NK-92 (cell line): ENCODE results near the gene MYRIP.
"Not testable (repeated sequence)": the region's sequence is repeated elsewhere in the genome, so short reads cannot be mapped to it uniquely, and the experiment has no call there.

Experiments used
- DNase-seq: peaks from one replicate; lab custom pipeline; 2025; ENCODE audit not compliant: unreplicated experiment; lab: John Stamatoyannopoulos, UW

The MYRIP gene

GRCh38 chr3:40078590-40078989 is 269.2 kb downstream of the MYRIP start:
- DNase-seq = no peak

GRCh38 chr3:40079203-40079846 is 269.9 kb downstream of the MYRIP start:
- no peak for DNase-seq

- no peak for DNase-seq
These were observed 270.4 kb downstream of the MYRIP start for GRCh38 chr3:40079847-40080240.

- no peak for DNase-seq
These were observed 273.7 kb downstream of the MYRIP start for GRCh38 chr3:40083066-40083465.

- DNase-seq = not testable (repeated sequence)
These were observed 275.0 kb downstream of the MYRIP start for GRCh38 chr3:40084424-40084823.

GRCh38 chr3:40086890-40087883 is 277.8 kb downstream of the MYRIP start:
- DNase-seq = no peak

- DNase-seq = no peak
These were observed 279.2 kb downstream of the MYRIP start for GRCh38 chr3:40088527-40089170.

- DNase-seq = no peak
These were observed 287.3 kb downstream of the MYRIP start for GRCh38 chr3:40096661-40097111.

GRCh38 chr3:40097131-40098117 is 288.0 kb downstream of the MYRIP start:
- no peak for DNase-seq

- no peak for DNase-seq
These were observed 288.9 kb downstream of the MYRIP start for GRCh38 chr3:40098261-40098759.

GRCh38 chr3:40099871-40100270 is 290.5 kb downstream of the MYRIP start:
- no peak for DNase-seq

- no peak for DNase-seq
These were observed 292.8 kb downstream of the MYRIP start for GRCh38 chr3:40102182-40102581.

GRCh38 chr3:40103829-40104228 is 294.4 kb downstream of the MYRIP start:
- DNase-seq = no peak

GRCh38 chr3:40104441-40104840 is 295.0 kb downstream of the MYRIP start:
- DNase-seq = no peak

GRCh38 chr3:40108643-40109042 is 299.2 kb downstream of the MYRIP start:
- DNase-seq = no peak

GRCh38 chr3:40109641-40110490 is 300.5 kb downstream of the MYRIP start:
- DNase-seq = no peak

- no peak for DNase-seq
These were observed 307.2 kb downstream of the MYRIP start for GRCh38 chr3:40116478-40117177.

- no peak for DNase-seq
These were observed 308.7 kb downstream of the MYRIP start for GRCh38 chr3:40118091-40118490.
